Endothelial cell of umbilical vein (primary cell): Measurements from ENCODE around the gene CIAO1.

Experiments used
- CTCF ChIP-seq, 2 donors: IDR thresholded peaks; 1 replicate in 1 of 2; 2 replicates in 1 of 2; pipeline ENCODE4 v1.5.1; 2011; ENCODE audit warnings: low read length in 2 of 2, mild to moderate bottlenecking in 2 of 2, moderate library complexity in 2 of 2, control low read depth in 1 of 2, inconsistent platforms in 1 of 2, low read depth in 1 of 2; ENCODE audit not compliant: insufficient read depth in 1 of 2; ENCODE audit errors: extremely low read depth in 1 of 2
- EZH2 ChIP-seq: IDR thresholded peaks from 2 replicates; pipeline ENCODE4 v1.6.1; 2012; ENCODE audit warnings: borderline replicate concordance, low read depth, mild to moderate bottlenecking, moderate library complexity, low read length, inconsistent platforms; ENCODE audit not compliant: severe bottlenecking
- FOS ChIP-seq: IDR thresholded peaks from 2 replicates; pipeline ENCODE4 v1.6.1; 2011; ENCODE audit warnings: mild to moderate bottlenecking, low read length, moderate library complexity, borderline replicate concordance; ENCODE audit not compliant: insufficient read depth
- JUN ChIP-seq: IDR thresholded peaks from 2 replicates; pipeline ENCODE4 v1.6.1; 2011; ENCODE audit warnings: borderline replicate concordance, low read depth; ENCODE audit not compliant: insufficient read length, insufficient read depth
- MAX ChIP-seq: IDR thresholded peaks from 2 replicates; pipeline ENCODE4 v1.6.1; 2011; ENCODE audit not compliant: insufficient read depth, insufficient read length
- POLR2A ChIP-seq: IDR thresholded peaks from 2 replicates; pipeline ENCODE4 v1.6.1; 2012; ENCODE audit warnings: low read depth, mild to moderate bottlenecking, control low read depth, low read length
- POLR2AphosphoS5 ChIP-seq: IDR thresholded peaks from 2 replicates; pipeline ENCODE4 v1.6.1; 2012; ENCODE audit warnings: low read depth, mild to moderate bottlenecking, control low read depth, low read length, moderate library complexity; ENCODE audit not compliant: insufficient read depth

GRCh38 chr2:96271995-96272394 is 6.0 kb downstream of the CIAO1 start:
- TF ChIP-seq POLR2A (no peak), CTCF (IDR thresholded peaks at IDR 0.05; ENCODE audit: extremely low read depth in 1 of 2, insufficient read depth in 1 of 2, low read depth in 1 of 2, low read length in 2 of 2) (no peak), POLR2AphosphoS5 (no peak), JUN (no peak), FOS (no peak), MAX (no peak), EZH2 (no peak)
